Prostate gland (tissue), 2 donors: Measurements from ENCODE around the gene TEKT3. TPM values are rescaled to one million over a fixed set of nuclear protein-coding genes. Genes with fewer than 3 reads are reported as not detected.

Experiments
- DNase-seq: peaks from one replicate; pipeline ENCODE4 v3.0.0-alpha.2; 2019; ENCODE audit warnings: low spot score
- H3K27ac ChIP-seq, 2 donors: fragments of 200-600 bp; sonication (generic); 2 replicates each; pipeline ENCODE4 v1.5.1; 2017 to 2019
- H3K27me3 ChIP-seq: fragments of 200-600 bp; sonication (generic); replicated peaks from 2 replicates; pipeline ENCODE4 v1.5.1; 2019; ENCODE audit not compliant: insufficient read depth
- H3K36me3 ChIP-seq, 2 donors: fragments of 200-600 bp; sonication (generic); 1 replicate in 1 of 2; 2 replicates in 1 of 2; pipeline versions ENCODE4 v1.5.1 to v1.8.1; 2017 to 2019
- H3K4me1 ChIP-seq: fragments of 200-600 bp; sonication (generic); replicated peaks from 2 replicates; pipeline ENCODE4 v1.5.1; 2019
- H3K4me3 ChIP-seq, 2 donors: fragments of 200-600 bp; sonication (generic); 2 replicates each; pipeline ENCODE4 v1.5.1; 2017 to 2019
- H3K9me3 ChIP-seq: fragments of 200-600 bp; sonication (generic); 2 replicates; pipeline ENCODE4 v1.5.1; 2017
- POLR2A ChIP-seq: fragments of 450-650 bp; IDR thresholded peaks from one replicate; pipeline ENCODE4 v1.6.1; 2016; ENCODE audit warnings: antibody characterized with exemption, mild to moderate bottlenecking
- POLR2AphosphoS5 ChIP-seq: sonication (generic); formaldehyde crosslinking; IDR thresholded peaks from one replicate; pipeline ENCODE4 v1.6.1; 2017; ENCODE audit warnings: antibody characterized with exemption
- WGBS: methylation state at CpG from one replicate; pipeline ENCODE4 v1.1.5; 2018; 5-methylcytosine and 5-hydroxymethylcytosine counted together
- intact Hi-C: fragments of 100-400 bp; cut with DNase I; formaldehyde crosslinking; loops from one replicate; pipeline ENCODE4 v1.14.2; 2022
- total RNA-seq, 2 donors: library from RNA; depleted of rRNA; stranded (reverse); fragments of >200 nt; gene quantifications; one replicate each; pipeline ENCODE4 v1.1.0, GENCODE V29; 2016
- TF ChIP-seq, protein P1 (sequence below), 4 experiments: fragments of 200-600 bp in 2 of 4; fragments of 450-650 bp in 2 of 4; sonication (generic) in 2 of 4; IDR thresholded peaks; 1 replicate in 3 of 4; 2 replicates in 1 of 4; pipeline ENCODE4 v1.5.1; 2016 to 2019; ENCODE audit warnings: antibody characterized with exemption in 4 of 4, mild to moderate bottlenecking in 2 of 4, moderate library complexity in 2 of 4

The TEKT3 gene
- total RNA-seq, 2 donors from 2014 or later = 3.2 TPM; not detected in 1

DNA sequence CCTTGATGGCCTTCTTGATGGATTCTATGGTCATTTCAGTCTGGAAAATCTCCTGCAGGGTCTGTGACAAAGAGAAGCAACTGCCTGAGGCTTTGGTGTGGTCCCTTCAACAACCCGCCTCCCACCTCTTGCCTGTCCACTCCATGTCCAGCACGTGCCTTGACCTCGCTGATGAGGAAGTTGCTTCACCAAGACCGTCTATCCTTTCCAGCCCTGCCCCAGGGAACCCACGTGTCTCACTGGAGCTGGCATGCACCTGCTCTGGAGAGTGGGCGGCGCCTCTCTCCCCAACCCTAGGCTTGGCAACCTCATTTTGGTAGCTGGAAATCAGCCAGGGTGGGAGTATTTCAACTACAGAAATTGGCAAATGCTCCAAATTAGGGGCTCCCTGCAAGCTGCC, 32.6 kb downstream of the TEKT3 start:
- H3K9me3 ChIP-seq = no peaks in the 10 kb centered on the region
- H3K36me3 ChIP-seq = no peaks in the 10 kb centered on the region
- no peak for DNase-seq
- intact Hi-C loops = loop anchor here (2.0 to 5.0 kb wide), 2 partner anchors 44 to 46 kb away; no protein-coding TSS in a partner anchor
- 84% methylated on average over 7 of the region's 7 CpGs for WGBS
- no peaks in the 10 kb centered on the region for H3K4me1 ChIP-seq
- no peak overlapping the region for H3K4me3 ChIP-seq
- TF ChIP-seq, protein P1, sequence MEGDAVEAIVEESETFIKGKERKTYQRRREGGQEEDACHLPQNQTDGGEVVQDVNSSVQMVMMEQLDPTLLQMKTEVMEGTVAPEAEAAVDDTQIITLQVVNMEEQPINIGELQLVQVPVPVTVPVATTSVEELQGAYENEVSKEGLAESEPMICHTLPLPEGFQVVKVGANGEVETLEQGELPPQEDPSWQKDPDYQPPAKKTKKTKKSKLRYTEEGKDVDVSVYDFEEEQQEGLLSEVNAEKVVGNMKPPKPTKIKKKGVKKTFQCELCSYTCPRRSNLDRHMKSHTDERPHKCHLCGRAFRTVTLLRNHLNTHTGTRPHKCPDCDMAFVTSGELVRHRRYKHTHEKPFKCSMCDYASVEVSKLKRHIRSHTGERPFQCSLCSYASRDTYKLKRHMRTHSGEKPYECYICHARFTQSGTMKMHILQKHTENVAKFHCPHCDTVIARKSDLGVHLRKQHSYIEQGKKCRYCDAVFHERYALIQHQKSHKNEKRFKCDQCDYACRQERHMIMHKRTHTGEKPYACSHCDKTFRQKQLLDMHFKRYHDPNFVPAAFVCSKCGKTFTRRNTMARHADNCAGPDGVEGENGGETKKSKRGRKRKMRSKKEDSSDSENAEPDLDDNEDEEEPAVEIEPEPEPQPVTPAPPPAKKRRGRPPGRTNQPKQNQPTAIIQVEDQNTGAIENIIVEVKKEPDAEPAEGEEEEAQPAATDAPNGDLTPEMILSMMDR (IDR thresholded peaks at IDR 0.05) = no peak
- no peak for TF ChIP-seq POLR2AphosphoS5
- TF ChIP-seq POLR2A = no peak
- H3K27me3 ChIP-seq = no peaks in the 10 kb centered on the region
- no peak overlapping the region for H3K27ac ChIP-seq

DNA sequence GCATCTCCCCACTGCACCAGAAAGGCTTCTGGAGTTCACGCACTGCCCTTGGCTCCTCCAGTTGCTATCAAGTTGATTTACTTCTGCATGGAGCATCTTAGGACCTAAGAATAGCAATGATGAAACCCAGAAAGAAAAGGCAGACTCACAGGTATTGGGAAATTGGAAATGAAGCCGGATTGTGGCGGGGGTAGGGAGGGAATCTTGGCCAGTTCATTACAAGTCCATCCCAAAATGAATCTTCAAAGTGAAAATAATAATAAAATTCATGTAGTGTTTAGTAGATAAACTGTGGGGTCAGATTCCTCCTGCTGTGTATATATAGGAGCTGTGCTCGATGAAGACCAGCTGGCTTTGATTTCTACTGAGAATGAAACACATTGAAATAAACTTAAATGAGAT, 33.7 kb downstream of the TEKT3 start:
- H3K4me3 ChIP-seq = no peak overlapping the region
- no peaks in the 10 kb centered on the region for H3K4me1 ChIP-seq
- no peaks in the 10 kb centered on the region for H3K36me3 ChIP-seq
- TF ChIP-seq, protein P1 (IDR thresholded peaks at IDR 0.05) = no peak
- TF ChIP-seq POLR2A = no peak
- no peak for TF ChIP-seq POLR2AphosphoS5
- H3K27ac ChIP-seq = no peak overlapping the region
- no peak for DNase-seq
- 45% methylated on average over 4 of the region's 4 CpGs for WGBS
- H3K9me3 ChIP-seq = no peaks in the 10 kb centered on the region
- no peaks in the 10 kb centered on the region for H3K27me3 ChIP-seq
- intact Hi-C loops = loop anchor here (2.0 to 5.0 kb wide), 2 partner anchors 45 kb away; no protein-coding TSS in a partner anchor

DNA sequence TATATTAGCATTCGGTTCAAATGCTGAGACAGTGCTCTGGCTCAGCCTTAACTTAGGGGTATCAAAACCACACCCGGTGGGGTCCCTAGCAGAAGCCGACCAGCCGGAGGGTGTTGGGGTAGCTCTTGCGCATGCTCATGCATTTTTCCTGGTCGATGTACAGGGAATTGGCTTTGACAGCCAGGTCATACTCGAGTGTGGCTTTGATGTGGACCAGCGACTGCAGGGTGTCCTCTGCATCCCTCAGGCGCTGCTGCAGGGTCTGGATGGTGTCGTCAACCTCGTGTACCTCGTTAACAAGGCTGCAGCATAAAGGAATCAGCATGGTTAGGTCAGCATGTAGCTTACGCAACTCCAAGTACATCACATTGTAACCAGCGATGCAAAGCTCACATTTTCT, 37.5 kb downstream of the TEKT3 start:
- Histone ChIP-seq H3K4me3 (no peak overlapping the region), H3K4me1 (no peaks in the 10 kb centered on the region), H3K36me3 (no peaks in the 10 kb centered on the region), H3K27me3 (no peaks in the 10 kb centered on the region), H3K27ac (no peak overlapping the region), H3K9me3 (no peaks in the 10 kb centered on the region)
- no peak for DNase-seq
- 90% methylated on average over 14 of the region's 14 CpGs for WGBS
- TF ChIP-seq, protein P1 (IDR thresholded peaks at IDR 0.05) = no peak
- TF ChIP-seq POLR2AphosphoS5 (no peak), POLR2A (no peak)
- intact Hi-C loops = no loop called here

DNA sequence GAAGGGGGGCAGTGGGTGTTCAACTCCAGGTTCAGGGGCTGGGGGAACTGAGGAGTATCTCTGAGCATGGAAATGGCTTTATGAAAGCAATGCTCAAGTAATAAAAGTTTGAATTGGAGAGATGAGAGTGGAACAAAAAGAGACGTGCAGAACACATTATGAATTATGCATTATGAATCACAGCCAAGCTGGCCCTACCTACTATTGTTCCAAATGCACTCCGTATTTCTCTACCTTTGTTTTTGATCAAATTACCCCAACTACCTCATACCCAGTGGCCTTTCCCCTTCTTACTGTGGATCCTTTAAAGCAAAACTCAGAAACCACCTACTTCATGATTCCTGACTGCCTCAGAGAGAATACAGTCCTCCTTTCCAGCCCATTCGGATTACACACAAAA, 38.1 kb downstream of the TEKT3 start:
- Histone ChIP-seq H3K27ac (no peak overlapping the region), H3K27me3 (no peaks in the 10 kb centered on the region), H3K36me3 (no peaks in the 10 kb centered on the region), H3K9me3 (no peaks in the 10 kb centered on the region), H3K4me1 (no peaks in the 10 kb centered on the region), H3K4me3 (no peak overlapping the region)
- TF ChIP-seq POLR2A (no peak), POLR2AphosphoS5 (no peak)
- TF ChIP-seq, protein P1 (IDR thresholded peaks at IDR 0.05) = no peak
- 28% methylated on average over 3 of the region's 3 CpGs for whole genome bisulfite sequencing
- intact Hi-C loops = no loop called here
- no peak for DNase-seq

DNA sequence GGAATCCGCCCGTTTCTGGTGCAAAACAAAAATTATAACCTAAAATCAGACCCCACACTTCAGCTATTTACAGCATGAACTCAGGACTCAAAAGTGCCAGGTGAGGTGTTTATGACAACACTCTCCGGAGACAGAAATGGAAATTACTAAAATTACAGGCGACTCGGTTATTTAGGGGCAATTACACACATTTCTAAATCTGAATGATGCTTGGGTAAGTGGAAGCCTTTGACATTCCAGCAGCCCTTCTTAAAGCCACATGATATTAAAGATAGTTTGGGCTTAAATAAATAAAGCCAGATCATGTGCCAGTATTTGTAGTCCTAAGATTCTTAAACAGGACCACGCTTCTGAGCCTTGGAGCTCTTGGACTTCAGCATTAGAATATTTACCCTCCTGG, 39.6 kb downstream of the TEKT3 start:
- 92% methylated on average over 6 of the region's 6 CpGs for WGBS

More for the DNA sequence above, 39.6 kb downstream of the TEKT3 start:
- Histone ChIP-seq H3K9me3 (no peaks in the 10 kb centered on the region), H3K4me1 (no peaks in the 10 kb centered on the region), H3K27me3 (no peaks in the 10 kb centered on the region), H3K4me3 (no peak overlapping the region), H3K27ac (no peak overlapping the region), H3K36me3 (no peaks in the 10 kb centered on the region)
- no peak for DNase-seq
- TF ChIP-seq POLR2AphosphoS5 (no peak), POLR2A (no peak)
- TF ChIP-seq, protein P1 (IDR thresholded peaks at IDR 0.05) = no peak
- intact Hi-C loops = no loop called here
